Measurements from ENCODE around the gene KDM5C.

DNA sequence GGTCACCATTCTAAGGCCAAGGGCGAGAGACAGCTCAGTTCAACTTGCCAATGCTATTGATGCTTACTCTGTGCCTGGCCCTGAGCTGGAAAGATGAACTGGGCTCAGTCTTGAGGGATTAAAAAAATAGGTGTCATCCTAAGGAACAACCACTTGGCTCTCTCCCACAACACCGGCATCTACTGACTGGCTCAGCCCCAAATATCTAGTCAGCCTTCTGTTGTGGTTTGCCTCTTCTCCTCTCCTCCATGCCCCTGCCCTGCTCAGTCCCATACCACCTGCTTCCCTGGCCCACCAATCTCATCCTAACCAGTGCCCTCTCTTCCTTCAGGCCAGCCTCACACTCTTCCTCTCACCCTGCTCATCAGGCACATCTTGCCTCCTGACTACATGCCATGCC, 29.6 kb downstream of the KDM5C start:
- TF ChIP-seq, protein P1, sequence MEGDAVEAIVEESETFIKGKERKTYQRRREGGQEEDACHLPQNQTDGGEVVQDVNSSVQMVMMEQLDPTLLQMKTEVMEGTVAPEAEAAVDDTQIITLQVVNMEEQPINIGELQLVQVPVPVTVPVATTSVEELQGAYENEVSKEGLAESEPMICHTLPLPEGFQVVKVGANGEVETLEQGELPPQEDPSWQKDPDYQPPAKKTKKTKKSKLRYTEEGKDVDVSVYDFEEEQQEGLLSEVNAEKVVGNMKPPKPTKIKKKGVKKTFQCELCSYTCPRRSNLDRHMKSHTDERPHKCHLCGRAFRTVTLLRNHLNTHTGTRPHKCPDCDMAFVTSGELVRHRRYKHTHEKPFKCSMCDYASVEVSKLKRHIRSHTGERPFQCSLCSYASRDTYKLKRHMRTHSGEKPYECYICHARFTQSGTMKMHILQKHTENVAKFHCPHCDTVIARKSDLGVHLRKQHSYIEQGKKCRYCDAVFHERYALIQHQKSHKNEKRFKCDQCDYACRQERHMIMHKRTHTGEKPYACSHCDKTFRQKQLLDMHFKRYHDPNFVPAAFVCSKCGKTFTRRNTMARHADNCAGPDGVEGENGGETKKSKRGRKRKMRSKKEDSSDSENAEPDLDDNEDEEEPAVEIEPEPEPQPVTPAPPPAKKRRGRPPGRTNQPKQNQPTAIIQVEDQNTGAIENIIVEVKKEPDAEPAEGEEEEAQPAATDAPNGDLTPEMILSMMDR (conservative IDR thresholded peaks at IDR 0.05 in 1 of 2, IDR thresholded peaks at IDR 0.05 in 1 of 2; ENCODE audit: low read depth in 1 of 2, low read length in 2 of 2) = no peak
- no peak for TF ChIP-seq EZH2 (IDR thresholded peaks at IDR 0.05; ENCODE audit: low read length, missing control alignments)

Data from fibroblast of lung (primary cell).